Spleen (tissue), 7 donors: ENCODE results near the gene FGF22.

Experiments
- CTCF ChIP-seq, 11 experiments: fragments of 200-600 bp in 7 of 11; fragments of 450-650 bp in 4 of 11; sonication (generic) in 4 of 11; IDR thresholded peaks in 8 of 11; conservative IDR thresholded peaks in 3 of 11; 1 replicate in 7 of 11; 2 replicates in 4 of 11; pipeline versions ENCODE4 v1.4.0 to v1.8.0; 2016 to 2021; ENCODE audit warnings: antibody characterized with exemption in 11 of 11, inconsistent platforms in 4 of 11, mild to moderate bottlenecking in 1 of 11
- POLR2A ChIP-seq, 3 donors: fragments of 450-650 bp; IDR thresholded peaks; one replicate each; pipeline ENCODE4 v1.5.1; 2017; ENCODE audit warnings: antibody characterized with exemption in 3 of 3, mild to moderate bottlenecking in 1 of 3
- POLR2AphosphoS5 ChIP-seq, 3 donors: sonication (generic); formaldehyde crosslinking; IDR thresholded peaks; one replicate each; pipeline ENCODE4 v1.5.1; 2017; ENCODE audit warnings: antibody characterized with exemption in 3 of 3
- donor health status: DM: no; HTN: no; CAD: no; lungs with moderate emphysema.
- donor health status: DM: no; HTN: no; CAD: no.
- donor health status: DM: no; HTN: no; CAD: no.

DNA sequence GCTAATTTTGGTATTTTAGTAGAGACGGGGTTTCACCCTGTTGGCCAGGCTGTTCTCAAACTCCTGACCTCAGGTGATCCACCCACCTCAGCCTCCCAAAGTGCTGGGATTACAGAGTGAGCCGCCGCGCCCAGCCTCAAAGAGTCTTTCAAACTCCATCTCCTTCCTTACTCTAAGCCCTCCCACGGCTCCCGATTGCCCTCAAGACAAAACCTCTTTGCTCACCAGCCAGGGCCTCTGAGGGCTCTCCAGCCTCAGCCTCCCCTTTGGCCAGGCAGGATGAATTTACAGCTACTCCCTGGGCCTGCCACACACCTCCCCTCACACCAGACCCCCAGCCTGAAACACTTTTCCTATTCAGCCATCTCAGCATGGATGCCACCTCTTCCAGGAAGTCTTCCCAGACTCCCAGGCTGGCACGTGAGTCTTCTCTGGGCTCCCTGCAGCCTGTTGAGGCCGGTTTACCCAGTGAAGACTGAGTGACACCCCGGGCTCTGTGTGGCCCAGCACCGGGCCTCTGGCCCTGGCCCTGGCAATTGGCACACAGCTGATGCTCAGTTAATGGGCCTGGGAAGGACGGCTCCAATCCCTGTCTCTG lies 48.0 kb downstream of the FGF22 start:
- TF ChIP-seq CTCF (IDR thresholded peaks at IDR 0.05 in 8 of 11, conservative IDR thresholded peaks at IDR 0.05 in 3 of 11) (no peak), POLR2A (IDR thresholded peaks at IDR 0.05) (no peak), POLR2AphosphoS5 (IDR thresholded peaks at IDR 0.05) (no peak)
